ENCODE data around the gene CARF.

CARF gene

DNA sequence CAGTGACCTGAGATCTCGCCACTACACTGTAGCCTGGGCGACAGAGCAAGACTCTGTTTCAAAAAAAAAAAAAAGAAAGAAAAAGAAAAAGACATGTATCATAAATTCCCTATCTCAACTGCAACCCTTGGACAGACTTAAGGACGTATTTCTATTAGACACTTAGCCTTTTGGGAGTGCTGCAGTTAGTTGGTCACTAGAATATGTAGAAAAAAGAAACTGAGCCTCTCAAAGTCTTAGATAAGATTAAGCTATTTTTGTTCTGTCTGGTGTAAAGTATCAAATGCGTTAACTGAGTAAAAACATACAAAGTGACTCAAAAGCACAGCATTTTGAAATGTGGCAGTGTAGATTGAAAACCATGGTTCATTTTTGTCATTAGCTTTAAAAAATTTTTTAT lies 109.9 kb downstream of the CARF start:
- DNase-seq: no peak

DNA sequence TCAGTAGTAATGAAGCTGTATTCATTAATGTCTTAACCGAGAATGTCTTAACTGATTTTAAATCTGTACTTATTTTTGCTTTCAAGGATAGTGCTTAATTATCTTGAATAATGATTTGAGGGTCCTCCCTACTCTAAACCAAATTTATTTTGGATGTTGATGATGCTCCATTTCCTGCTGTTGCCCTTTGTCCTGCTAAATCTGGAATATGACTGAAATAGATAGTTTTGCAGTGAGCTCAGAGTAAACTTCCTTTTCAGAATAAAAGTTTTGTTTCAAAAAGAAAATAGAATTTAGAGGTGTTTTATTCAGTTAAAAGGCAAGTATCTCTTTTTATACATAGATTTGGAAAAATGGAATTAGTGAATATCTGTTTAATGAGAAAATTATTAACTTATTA lies 110.7 kb downstream of the CARF start:
- no peak for DNase-seq

- no peak for DNase-seq
These were observed 113.5 kb downstream of the CARF start for GRCh38 chr2:203025592-203025991.

- DNase-seq: no peak
These were observed 118.5 kb downstream of the CARF start for GRCh38 chr2:203030545-203030944.

DNA sequence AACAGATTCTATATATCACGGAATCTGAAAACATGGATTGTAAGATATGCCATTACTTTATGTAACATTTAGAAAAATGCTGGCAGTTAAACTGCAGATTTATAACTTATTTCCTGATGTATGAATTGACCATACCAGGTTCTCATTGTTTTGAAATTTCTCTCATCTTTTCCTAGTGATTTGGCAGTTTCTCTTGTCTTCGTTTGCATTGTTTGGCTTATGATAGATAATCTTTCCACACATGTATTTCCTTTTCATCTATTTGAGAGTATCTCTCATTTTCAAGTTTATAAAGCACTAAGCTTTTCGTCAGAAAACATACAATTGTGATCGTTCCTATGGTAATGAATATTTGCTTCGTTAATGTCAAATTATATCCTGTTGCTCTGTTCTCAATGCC lies 118.9 kb downstream of the CARF start:
- DNase-seq: no peak

GRCh38 chr2:203033395-203033794 lies 121.3 kb downstream of the CARF start:
- DNase-seq: no peak

DNA sequence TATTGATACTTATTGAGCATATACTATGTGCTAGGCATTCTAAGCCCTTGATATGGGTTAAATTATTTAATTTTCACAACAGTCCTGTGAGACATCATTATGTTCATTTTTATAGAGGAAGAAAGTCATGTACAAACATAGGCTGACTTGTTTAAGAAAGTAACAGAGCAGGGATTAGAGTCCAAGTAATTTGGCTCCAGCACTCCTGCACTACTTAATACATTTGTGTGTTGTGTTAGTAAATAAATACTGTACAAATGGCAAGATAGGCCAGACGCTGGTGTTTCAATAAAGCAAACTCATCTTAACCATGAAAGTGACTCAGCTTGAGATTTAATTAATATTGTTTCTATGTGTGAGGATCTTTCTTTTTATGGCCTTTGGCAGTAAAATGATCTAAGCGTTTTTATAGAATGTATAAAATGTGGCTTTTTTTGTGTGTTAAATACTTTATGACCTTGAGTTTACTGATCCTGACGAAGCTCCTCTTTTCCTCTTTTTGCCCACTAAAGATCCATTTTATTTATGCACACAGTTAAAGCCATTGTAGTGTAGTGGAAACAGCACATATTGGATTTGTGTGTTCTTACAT lies 123.9 kb downstream of the CARF start:
- DNase-seq: no peak

Measured in activated naive CD4-positive, alpha-beta T cell (primary cell).